ENCODE results near the gene TCTA. TPM values are rescaled to one million over a fixed set of nuclear protein-coding genes. Genes with fewer than 3 reads are reported as not detected.

The TCTA gene
- total RNA-seq (10 to 100 TPM; 21.3 to 23.2 TPM), polyA plus RNA-seq (38.4 TPM)

DNA sequence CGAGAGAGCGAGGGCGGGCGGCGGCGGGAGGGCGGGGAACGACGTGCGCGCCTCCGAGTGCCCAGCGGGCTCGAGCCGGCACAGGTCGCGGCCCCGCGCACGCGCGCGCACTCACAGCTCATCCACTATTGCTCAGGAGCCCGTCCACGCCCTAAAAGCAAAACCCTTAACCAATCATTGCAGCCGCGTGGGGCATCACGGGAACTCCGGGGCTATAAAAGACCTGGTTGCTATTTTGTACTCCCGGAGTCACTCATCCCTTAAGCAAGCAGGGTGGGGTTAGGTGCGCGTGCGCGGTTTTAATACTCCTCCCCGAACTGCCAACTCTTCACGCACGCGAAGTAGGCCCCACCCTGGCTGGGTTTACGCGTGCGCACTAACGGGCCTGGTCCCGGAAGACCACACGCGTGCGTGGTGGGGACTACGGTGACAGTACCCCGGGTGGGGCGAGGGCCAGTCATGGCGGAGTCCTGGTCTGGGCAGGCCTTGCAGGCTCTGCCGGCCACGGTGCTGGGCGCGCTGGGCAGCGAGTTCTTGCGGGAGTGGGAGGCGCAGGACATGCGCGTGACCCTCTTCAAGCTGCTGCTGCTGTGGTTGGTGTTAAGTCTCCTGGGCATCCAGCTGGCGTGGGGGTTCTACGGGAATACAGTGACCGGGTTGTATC lies at the start of gene TCTA, which contains the start of gene RHOA:
TSS of gene TCTA (plus strand) at position 456 of the 664 bp plus-strand sequence. CDS start at position 460, 4 bp downstream.
TSS of gene RHOA (minus strand) at position 9 of the 664 bp plus-strand sequence. CDS start 36,387 bp downstream, outside the sequence.
- DNase-seq: peak; percentile 98 to 100 (median 99)
- Mint-ChIP-seq H3K27me3 (peaks cover 0 to 2% of the 10 kb centered on the region in 2 donors), H3K36me3 (peaks cover 0 to 27% (median 1%) of the 10 kb centered on the region in 3 donors), H3K4me1 (peaks cover 69 to 82% (median 74%) of the 10 kb centered on the region in 3 donors), H3K27ac (peak within 1 kb of the TSS; percentile 90 to 97 (median 96)), H3K4me3 (peak within 1 kb of the TSS; percentile 88 to 96 (median 94)), H3K9me3 (no peaks in the 10 kb centered on the region)
- ChIA-PET CTCF (interaction anchor here (1.2 to 3.1 kb wide), 5 partner anchors 16 to 303 kb away, joined by 4 to 19 read pairs (median 7); partner anchors contain the start of genes DAG1, NICN1 and USP4), POLR2A (interaction anchor here (0.6 to 3.4 kb wide), 14 partner anchors 8 to 423 kb away, joined by 3 to 53 read pairs (median 5); partner anchors contain the start of genes DAG1, GPX1, NDUFAF3 and NICN1)
- H3K27ac ChIP-seq (ENCODE audit: low read depth, low read length): peak within 1 kb of the TSS; percentile 95
- H3K9me3 ChIP-seq (ENCODE audit: low read length): no peaks in the 10 kb centered on the region
- peaks cover 6% of the 10 kb centered on the region for H3K36me3 ChIP-seq (ENCODE audit: insufficient read depth, low read length)
- H3K4me3 ChIP-seq (ENCODE audit: low read length): peak within 1 kb of the TSS; percentile 93
- no peaks in the 10 kb centered on the region for H3K27me3 ChIP-seq (ENCODE audit: insufficient read depth, low read length, poor library complexity, severe bottlenecking)
- peaks cover 76% of the 10 kb centered on the region for H3K4me1 ChIP-seq (ENCODE audit: insufficient read depth, low read length)

- H3K27ac Mint-ChIP-seq: peak overlapping the region in 5 of 8 donors; percentile 51 to 80 (median 71)
- H3K9me3 Mint-ChIP-seq: no peaks in the 10 kb centered on the region
- no peaks in the 10 kb centered on the region for H3K27me3 Mint-ChIP-seq
- peaks cover 5 to 18% (median 5%) of the 10 kb centered on the region in 3 donors for H3K4me1 Mint-ChIP-seq
- ChIA-PET CTCF (interaction anchor here (1.0 kb wide), 1 partner anchor 9 kb away, joined by 3 read pairs; no protein-coding TSS in a partner anchor), POLR2A (interaction anchor here (0.6 kb wide), 1 partner anchor 41 kb away, joined by 4 read pairs; no protein-coding TSS in a partner anchor)
- Histone ChIP-seq H3K4me3 (ENCODE audit: low read length) (no peak overlapping the region), H3K27ac (ENCODE audit: low read depth, low read length) (no peak overlapping the region), H3K4me1 (ENCODE audit: insufficient read depth, low read length) (peaks cover 11% of the 10 kb centered on the region), H3K9me3 (ENCODE audit: low read length) (no peaks in the 10 kb centered on the region), H3K36me3 (ENCODE audit: insufficient read depth, low read length) (peaks cover 37% of the 10 kb centered on the region), H3K27me3 (ENCODE audit: insufficient read depth, low read length, poor library complexity, severe bottlenecking) (no peaks in the 10 kb centered on the region)
- DNase-seq: no peak
- peak overlapping the region in 1 of 7 donors; percentile 34 for H3K4me3 Mint-ChIP-seq
- H3K36me3 Mint-ChIP-seq: peaks cover 0 to 78% (median 4%) of the 10 kb centered on the region in 3 donors
Observed at GRCh38 chr3:49362561-49362960, 49.7 kb upstream of the TCTA start.

DNA sequence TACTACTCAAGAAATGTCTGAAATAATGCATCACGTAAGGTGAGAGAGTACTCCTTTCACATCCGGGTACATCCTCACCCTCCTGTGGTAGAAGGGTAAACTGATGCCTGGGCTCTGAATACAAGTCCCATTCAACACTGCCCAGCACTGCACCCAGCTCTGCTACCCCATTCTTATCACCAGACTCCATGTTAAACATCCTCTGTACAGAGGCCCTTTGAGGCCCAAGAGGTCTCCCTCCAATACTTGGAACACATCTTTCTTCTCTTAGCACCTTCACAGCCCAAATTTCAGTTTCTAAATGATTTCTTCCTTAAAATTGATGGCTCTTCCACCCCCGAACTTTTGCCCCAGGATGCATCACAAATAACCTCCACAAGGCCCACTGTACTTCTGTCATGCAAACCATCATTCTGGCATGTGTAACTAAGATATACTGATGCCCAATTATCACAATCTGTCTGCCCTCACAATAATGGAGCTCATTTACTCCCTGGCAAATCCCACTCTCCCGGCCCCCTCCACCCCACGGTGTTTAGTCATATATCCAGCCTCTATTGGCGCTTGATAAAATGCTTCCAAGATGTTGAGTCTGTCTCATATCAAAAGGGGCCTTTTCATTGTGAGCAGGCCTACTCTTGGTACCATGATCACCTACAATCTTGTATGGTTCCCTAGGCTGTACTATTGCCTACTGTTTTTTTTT lies 41.5 kb upstream of the TCTA start:
- H3K27ac Mint-ChIP-seq: peak overlapping the region; percentile 3 to 80 (median 32)
- POLR2A ChIA-PET: no interaction called here
- H3K4me1 ChIP-seq (ENCODE audit: insufficient read depth, low read length): no peaks in the 10 kb centered on the region
- peaks cover 47% of the 10 kb centered on the region for H3K36me3 ChIP-seq (ENCODE audit: insufficient read depth, low read length)
- H3K9me3 ChIP-seq (ENCODE audit: low read length): no peaks in the 10 kb centered on the region
- CTCF ChIA-PET: no interaction called here
- no peaks in the 10 kb centered on the region for H3K9me3 Mint-ChIP-seq
- DNase-seq: no peak
- H3K4me1 Mint-ChIP-seq: peaks cover 15 to 48% (median 34%) of the 10 kb centered on the region in 3 donors
- H3K27me3 Mint-ChIP-seq: no peaks in the 10 kb centered on the region
- no peak overlapping the region for H3K4me3 Mint-ChIP-seq
- no peaks in the 10 kb centered on the region for H3K27me3 ChIP-seq (ENCODE audit: insufficient read depth, low read length, poor library complexity, severe bottlenecking)
- H3K4me3 ChIP-seq (ENCODE audit: low read length): no peak overlapping the region
- no peak overlapping the region for H3K27ac ChIP-seq (ENCODE audit: low read depth, low read length)
- peaks cover 8 to 81% (median 18%) of the 10 kb centered on the region in 3 donors for H3K36me3 Mint-ChIP-seq

DNA sequence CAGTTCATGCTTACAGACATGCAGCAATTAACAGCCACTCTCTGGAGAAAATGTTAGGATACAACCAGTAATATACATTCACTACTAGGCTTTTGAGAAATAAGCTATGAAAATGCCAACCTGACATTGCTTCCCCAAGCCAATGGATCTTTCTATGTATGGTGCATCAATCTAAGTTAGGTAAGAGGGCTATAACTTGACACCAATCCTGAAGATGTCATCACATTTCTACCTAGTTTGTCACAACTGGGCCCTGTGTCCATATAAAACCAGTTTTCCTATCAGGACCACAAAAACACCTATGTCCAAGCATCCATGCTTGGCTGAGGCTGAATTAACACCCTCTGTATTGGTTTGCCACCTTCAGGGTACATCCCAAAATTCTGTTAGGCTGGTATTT lies 40.3 kb upstream of the TCTA start:
- CTCF ChIA-PET: no interaction called here
- Mint-ChIP-seq H3K9me3 (no peaks in the 10 kb centered on the region), H3K36me3 (peaks cover 8 to 71% (median 18%) of the 10 kb centered on the region in 3 donors), H3K27me3 (no peaks in the 10 kb centered on the region), H3K27ac (peak overlapping the region in 5 of 8 donors; percentile 32 to 77 (median 33)), H3K4me3 (no peak overlapping the region), H3K4me1 (peaks cover 17 to 55% (median 44%) of the 10 kb centered on the region in 3 donors)
- Histone ChIP-seq H3K27me3 (ENCODE audit: insufficient read depth, low read length, poor library complexity, severe bottlenecking) (no peaks in the 10 kb centered on the region), H3K4me3 (ENCODE audit: low read length) (no peak overlapping the region), H3K4me1 (ENCODE audit: insufficient read depth, low read length) (no peaks in the 10 kb centered on the region), H3K36me3 (ENCODE audit: insufficient read depth, low read length) (peaks cover 36% of the 10 kb centered on the region), H3K27ac (ENCODE audit: low read depth, low read length) (no peak overlapping the region), H3K9me3 (ENCODE audit: low read length) (no peaks in the 10 kb centered on the region)
- POLR2A ChIA-PET: no interaction called here
- DNase-seq: no peak

DNA sequence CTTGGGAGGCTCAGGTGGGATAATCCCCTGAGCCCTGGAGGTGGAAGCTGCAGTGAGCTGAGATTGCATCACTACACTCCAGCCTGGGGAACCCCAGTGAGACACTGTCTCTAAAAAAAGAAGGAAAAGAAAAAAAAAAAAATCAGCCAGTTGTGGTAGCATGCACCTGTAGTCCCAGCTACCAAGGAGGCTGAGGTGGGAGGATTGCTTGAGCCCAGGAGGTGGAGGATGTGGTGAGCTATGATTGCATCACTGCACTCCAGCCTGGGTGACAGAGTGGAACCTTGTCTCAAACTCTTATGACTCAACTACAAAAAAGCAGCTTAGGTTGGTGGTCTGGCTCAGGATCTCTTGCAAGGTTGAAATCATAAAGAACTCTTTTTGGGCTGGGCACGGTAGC lies 34.7 kb upstream of the TCTA start:
- no peaks in the 10 kb centered on the region for H3K27me3 Mint-ChIP-seq
- H3K4me1 Mint-ChIP-seq: peaks cover 37 to 77% (median 63%) of the 10 kb centered on the region in 3 donors
- peaks cover 21% of the 10 kb centered on the region for H3K36me3 ChIP-seq (ENCODE audit: insufficient read depth, low read length)
- peak in 3 of 5 donors; percentile 5 to 54 (median 6) for DNase-seq
- H3K4me3 Mint-ChIP-seq: peak overlapping the region in 2 of 7 donors; percentile 26 to 31
- no peak overlapping the region for H3K4me3 ChIP-seq (ENCODE audit: low read length)
- H3K27ac Mint-ChIP-seq: peak overlapping the region in 5 of 8 donors; percentile 26 to 82 (median 48)
- no peak overlapping the region for H3K27ac ChIP-seq (ENCODE audit: low read depth, low read length)
- no peaks in the 10 kb centered on the region for H3K9me3 Mint-ChIP-seq
- POLR2A ChIA-PET: no interaction called here
- no peaks in the 10 kb centered on the region for H3K27me3 ChIP-seq (ENCODE audit: insufficient read depth, low read length, poor library complexity, severe bottlenecking)
- H3K4me1 ChIP-seq (ENCODE audit: insufficient read depth, low read length): peaks cover 14% of the 10 kb centered on the region
- H3K36me3 Mint-ChIP-seq: peaks cover 4 to 36% (median 12%) of the 10 kb centered on the region in 3 donors
- CTCF ChIA-PET: interaction anchor here (1.3 kb wide), 1 partner anchor 32 kb away, joined by 3 read pairs; no protein-coding TSS in a partner anchor
- no peaks in the 10 kb centered on the region for H3K9me3 ChIP-seq (ENCODE audit: low read length)

DNA sequence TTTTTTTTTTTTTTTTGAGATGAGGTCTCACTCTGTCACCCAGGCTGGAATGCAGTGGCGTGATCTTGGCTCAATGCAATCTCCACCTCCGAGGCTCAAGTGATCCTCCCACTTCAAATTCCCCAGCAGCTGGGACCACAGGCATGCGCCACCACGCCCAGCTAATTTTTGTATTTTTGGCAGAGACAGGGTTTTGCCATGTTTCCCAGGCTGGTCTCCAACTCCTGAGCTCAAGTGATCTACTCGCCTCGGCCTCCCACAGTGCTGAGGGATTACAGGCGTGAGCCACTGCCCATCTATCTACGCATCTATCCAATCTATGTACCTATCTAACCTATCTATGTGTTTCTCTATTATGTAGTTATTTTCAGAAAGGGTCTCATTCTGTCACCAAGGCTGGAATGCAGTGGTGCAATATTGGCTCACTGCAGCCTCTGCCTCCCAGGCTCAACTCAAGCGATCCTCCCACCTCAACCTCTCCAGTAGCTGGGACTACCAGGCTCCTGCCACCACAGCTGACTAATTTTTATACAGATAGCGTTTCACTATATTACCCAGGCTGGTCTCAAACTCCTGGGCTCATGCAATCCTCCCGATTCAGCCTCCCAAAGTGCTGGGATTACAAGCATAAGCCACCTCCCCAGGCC lies 33.9 kb upstream of the TCTA start:
- H3K4me1 Mint-ChIP-seq: peaks cover 35 to 78% (median 60%) of the 10 kb centered on the region in 3 donors
- ChIA-PET CTCF (interaction anchor here (1.3 kb wide), 1 partner anchor 31 kb away, joined by 3 read pairs; no protein-coding TSS in a partner anchor), POLR2A (no interaction called here)
- peak overlapping the region in 4 of 8 donors; percentile 38 to 87 (median 71) for H3K27ac Mint-ChIP-seq
- Histone ChIP-seq H3K9me3 (ENCODE audit: low read length) (no peaks in the 10 kb centered on the region), H3K27me3 (ENCODE audit: insufficient read depth, low read length, poor library complexity, severe bottlenecking) (no peaks in the 10 kb centered on the region), H3K27ac (ENCODE audit: low read depth, low read length) (no peak overlapping the region), H3K4me1 (ENCODE audit: insufficient read depth, low read length) (peaks cover 14% of the 10 kb centered on the region), H3K4me3 (ENCODE audit: low read length) (no peak overlapping the region), H3K36me3 (ENCODE audit: insufficient read depth, low read length) (peaks cover 14% of the 10 kb centered on the region)
- H3K27me3 Mint-ChIP-seq: peaks cover 0 to under 1% of the 10 kb centered on the region in 2 donors
- H3K4me3 Mint-ChIP-seq: peak overlapping the region in 2 of 7 donors; percentile 33 to 34
- H3K36me3 Mint-ChIP-seq: peaks cover 2 to 28% (median 7%) of the 10 kb centered on the region in 3 donors
- no peak for DNase-seq
- no peaks in the 10 kb centered on the region for H3K9me3 Mint-ChIP-seq

DNA sequence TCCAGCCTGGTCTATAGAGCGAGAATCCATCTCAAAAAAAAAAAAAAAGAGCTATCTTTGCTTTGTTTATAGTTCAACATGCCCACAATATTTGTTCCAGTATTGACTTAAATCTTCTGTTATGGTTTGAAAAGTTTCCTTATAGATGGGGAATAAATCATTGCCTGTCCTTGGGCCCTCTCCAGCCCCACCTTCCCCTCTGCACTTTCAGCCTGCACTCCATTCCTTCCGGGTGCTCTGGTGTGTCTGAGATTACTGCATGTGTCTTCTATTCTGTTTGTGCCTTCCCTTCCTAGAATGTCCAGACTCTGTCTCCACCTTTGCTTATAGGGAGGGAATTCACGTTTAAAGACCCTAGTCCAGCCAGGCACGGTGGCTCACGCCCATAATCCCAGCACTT lies 28.8 kb upstream of the TCTA start:
- H3K4me1 ChIP-seq (ENCODE audit: insufficient read depth, low read length): peaks cover 48% of the 10 kb centered on the region
- Mint-ChIP-seq H3K27me3 (peaks cover 0 to 2% of the 10 kb centered on the region in 2 donors), H3K4me3 (peak overlapping the region in 3 of 7 donors; percentile 28 to 34 (median 33)), H3K9me3 (no peaks in the 10 kb centered on the region), H3K36me3 (peaks cover 0 to 21% (median 0%) of the 10 kb centered on the region in 3 donors), H3K4me1 (peaks cover 52 to 83% (median 68%) of the 10 kb centered on the region in 3 donors), H3K27ac (peak overlapping the region in 4 of 8 donors; percentile 11 to 80 (median 50))
- no peak overlapping the region for H3K27ac ChIP-seq (ENCODE audit: low read depth, low read length)
- DNase-seq: no peak
- no peak overlapping the region for H3K4me3 ChIP-seq (ENCODE audit: low read length)
- no peaks in the 10 kb centered on the region for H3K9me3 ChIP-seq (ENCODE audit: low read length)
- no peaks in the 10 kb centered on the region for H3K36me3 ChIP-seq (ENCODE audit: insufficient read depth, low read length)
- ChIA-PET CTCF (no interaction called here), POLR2A (interaction anchor here (0.6 kb wide), 1 partner anchor 26 kb away, joined by 3 read pairs; no protein-coding TSS in a partner anchor)
- no peaks in the 10 kb centered on the region for H3K27me3 ChIP-seq (ENCODE audit: insufficient read depth, low read length, poor library complexity, severe bottlenecking)
